Hematopoietic multipotent progenitor cell treated with erythropoietin and hydrocortisone succinate and interleukin-3 and kit ligand, for 6 days (in vitro differentiated cells): ENCODE measurements around the gene LRRC73.
A peak's percentile ranks its signal among the peaks of the same experiment; 100 is the strongest.
"Not testable (repeated sequence)": the region's sequence is repeated elsewhere in the genome, so short reads cannot be mapped to it uniquely, and the experiment has no call there.

Experiments
- DNase-seq: peaks from one replicate; pipeline ENCODE4 v3.0.0-alpha.2; 2015

The LRRC73 gene

DNA sequence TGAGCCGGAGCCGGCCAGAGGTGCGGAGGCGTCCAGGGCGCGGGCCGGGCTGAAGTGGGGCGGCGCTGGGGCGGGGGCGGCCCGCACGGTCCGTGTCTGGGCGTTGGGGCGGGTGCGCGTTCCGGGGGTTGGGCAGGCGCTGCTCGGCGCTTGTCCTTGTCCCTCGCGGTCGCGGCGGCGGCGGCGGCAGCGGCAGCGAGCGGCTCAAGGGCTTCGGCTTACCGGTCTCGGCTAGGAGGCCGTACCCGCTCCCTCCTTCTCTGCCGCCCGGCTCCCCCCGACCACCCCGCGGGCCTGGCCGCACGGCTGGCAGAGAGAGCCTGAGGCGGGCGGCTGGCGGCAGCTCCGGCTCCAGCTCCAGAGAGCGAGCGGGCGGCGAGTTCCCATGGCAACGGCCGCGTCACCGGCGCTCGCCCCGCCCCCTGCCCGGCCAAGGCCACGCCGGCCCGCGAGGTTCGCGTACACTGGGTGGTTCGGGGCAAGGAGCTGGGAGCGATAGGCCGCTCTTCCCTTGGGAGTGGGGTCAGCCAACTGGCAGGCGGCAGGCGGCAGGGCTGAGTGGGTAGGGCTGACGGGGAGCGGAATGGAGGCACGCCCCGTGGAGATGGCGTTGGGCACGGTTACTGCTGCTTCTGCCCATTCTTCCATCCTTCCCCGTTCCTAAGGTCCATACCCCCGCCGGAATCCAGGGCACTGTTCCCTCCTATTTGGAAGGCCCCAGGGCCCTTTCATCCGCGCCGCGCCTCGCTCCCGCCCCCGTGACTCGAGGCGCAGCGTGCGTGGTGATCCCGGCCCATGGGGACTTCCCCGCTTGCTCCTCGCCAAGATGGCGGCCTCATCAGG, at the start of gene LRRC73:
LRRC73 (minus strand) TSS at position 363 of the 843 bp plus-strand sequence. CDS start 561 bp downstream, outside the sequence.
- peak; percentile 85 for DNase-seq

DNA sequence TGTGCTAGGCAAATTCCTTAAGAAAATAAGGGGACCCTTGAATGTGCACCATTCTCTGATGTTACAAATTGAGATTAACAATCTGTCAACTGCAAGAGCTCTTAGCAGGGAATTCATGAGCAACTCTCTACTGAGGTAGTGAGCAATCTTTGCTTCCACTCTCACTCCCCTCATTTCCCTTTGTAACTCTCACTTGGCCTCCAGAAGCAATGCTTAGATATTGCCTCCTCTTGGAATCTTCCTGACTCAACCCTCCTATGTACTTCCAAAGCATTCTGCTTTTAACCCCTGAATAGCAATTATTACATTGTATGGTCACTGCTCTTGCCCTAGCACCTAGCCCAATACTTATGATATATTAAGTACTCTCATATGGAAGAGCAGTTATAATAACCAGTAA, 49.2 kb upstream of the LRRC73 start:
- no peak for DNase-seq

- not testable (repeated sequence) for DNase-seq
Observed at GRCh38 chr6:43557620-43558019, 47.5 kb upstream of the LRRC73 start.

- no peak for DNase-seq
Observed at GRCh38 chr6:43547222-43547621, 37.1 kb upstream of the LRRC73 start.

- DNase-seq, result no peak
Observed at GRCh38 chr6:43544461-43544860, 34.3 kb upstream of the LRRC73 start.

GRCh38 chr6:43541774-43542471, 31.8 kb upstream of the LRRC73 start:
- DNase-seq, result no peak

DNA sequence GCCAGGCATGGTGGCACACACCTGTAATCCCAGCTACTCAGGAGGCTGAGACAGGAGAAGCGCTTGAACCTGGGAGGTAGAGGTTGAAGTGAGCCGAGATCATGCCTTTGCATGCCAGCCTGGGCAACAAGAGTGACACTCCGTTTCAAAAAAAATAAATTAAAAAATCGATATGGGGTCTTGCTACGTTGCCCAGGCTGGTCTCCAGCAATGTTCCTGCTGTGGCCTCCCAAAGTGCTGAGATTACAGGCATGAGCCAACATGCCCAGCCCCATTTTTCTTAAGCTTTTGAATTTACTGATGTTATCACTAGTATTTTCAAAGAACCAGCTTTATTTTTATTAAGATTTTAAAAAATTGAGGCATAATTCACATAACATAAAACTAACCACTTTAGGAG, 30.4 kb upstream of the LRRC73 start:
- DNase-seq, result no peak

- DNase-seq, result not testable (repeated sequence)
Observed at GRCh38 chr6:43539409-43539808, 29.3 kb upstream of the LRRC73 start.

- not testable (repeated sequence) for DNase-seq
Observed at GRCh38 chr6:43538986-43539385, 28.8 kb upstream of the LRRC73 start.

DNA sequence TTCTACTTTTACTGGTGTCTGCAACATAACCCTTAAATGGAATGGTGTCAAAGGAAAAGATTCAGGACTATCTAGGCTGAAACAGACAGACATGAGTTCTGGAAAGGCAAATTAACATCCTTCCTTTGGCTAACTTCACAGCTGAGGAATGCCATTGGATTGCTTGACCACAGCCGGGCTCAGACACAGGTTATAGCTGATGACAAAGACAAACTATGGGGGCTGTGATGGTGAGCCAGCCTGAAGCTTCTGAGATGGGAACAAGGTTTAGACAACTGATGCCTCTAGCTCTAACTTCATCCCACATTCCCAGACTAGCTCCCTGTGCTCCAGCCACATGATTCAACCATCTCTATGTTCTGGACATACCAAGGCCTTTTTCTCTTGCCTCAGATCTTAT, 22.1 kb upstream of the LRRC73 start:
- no peak for DNase-seq

- no peak for DNase-seq
Observed at GRCh38 chr6:43524483-43524961, 14.4 kb upstream of the LRRC73 start.

DNA sequence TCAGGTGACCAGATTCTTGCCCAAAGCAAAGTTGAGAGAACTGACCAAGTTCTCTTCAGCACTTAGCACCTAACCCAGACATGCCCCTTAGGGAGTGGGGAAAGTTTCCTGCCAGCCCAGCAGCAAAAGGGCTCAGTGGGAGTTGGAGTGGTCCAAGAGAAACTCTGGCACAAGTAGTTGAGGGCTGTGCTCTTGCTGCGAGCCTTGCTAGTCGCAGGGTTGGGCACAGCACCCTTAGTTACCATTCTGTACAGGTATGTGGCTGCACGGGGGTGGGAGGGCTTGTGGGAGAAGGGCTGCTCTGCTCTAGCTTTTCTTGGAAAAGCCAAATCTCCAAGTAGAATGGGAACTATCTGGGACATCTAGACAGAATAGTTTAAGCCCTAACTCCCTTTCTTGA, 13.1 kb upstream of the LRRC73 start:
- no peak for DNase-seq

GRCh38 chr6:43522547-43523261, 12.6 kb upstream of the LRRC73 start:
- DNase-seq, result no peak

DNA sequence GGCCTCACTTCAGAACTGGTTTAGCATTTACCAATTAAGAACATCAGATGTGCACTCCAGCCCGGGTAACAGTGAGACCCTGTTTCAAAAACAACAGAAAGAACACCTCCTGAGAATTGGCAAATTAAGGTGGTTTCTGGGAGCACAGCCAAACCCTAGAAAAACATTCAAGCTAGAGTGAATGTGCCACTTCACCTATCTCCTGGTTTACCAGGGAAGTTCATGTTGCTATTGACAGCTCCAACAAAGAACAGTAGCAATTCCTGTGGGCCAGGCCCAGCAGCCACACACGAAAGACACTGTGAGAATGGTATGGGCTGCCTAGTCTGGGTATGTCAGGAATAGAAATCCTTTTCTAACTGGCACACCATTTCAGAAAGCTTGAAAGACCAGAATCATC, 11.7 kb upstream of the LRRC73 start:
- DNase-seq, result no peak

DNA sequence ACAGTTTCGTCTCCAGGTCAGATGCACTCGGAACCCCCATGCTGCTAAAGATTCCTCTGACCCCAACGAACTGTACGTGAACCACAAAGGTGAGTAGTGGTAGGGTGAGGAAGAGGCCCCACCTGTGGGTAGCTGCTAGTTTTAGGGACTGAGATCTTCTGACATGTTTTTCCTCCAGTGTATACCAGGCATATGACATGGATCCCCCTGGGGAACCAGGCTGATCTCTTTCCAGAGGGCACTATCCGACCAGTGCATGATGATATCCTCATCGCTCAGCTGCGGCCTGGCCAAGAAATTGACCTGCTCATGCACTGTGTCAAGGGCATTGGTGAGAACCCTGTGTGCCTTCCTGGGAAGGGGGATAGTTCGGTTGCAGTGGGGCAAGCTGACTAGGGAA, 10.0 kb upstream of the LRRC73 start:
- DNase-seq, result no peak

DNA sequence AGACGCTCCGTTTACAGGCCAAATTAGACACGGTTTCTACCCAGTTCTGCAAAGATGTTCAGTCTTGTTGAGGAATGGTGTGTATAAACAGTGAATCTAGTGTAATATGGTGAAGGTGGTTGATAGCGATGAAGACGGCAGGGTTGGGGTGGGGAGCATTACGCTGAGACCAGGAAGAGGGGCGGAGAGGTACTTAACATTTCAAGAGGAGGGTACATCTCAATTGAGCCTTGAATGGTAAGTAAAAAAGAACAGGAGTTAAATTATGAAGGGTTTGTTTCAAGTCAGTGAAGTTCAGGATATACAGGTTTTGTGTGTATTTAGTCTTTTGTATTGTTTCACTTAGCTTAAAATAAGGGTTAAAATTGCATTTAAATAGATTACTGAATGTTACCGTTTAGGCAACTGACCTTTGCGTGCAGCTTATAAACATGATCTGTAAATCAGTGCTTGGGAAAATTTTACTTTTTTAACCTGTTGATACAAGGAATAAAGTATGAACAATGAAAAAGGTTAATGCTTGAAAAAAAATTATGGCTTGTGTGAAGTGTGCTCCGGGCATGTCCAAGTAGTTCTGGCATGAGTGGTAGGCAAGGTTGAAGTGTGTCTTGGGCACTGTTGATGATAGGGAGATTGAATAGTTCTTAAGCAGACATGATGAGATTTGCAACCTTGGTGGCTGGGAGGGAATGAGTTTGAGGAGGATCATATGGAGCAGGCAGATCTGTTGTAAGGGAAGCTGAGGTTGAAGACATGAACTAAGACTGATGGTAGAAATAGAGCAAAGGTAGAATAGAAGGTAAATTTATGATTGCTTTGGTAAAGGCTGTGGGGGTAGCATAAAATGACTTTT, 7.6 kb upstream of the LRRC73 start:
- DNase-seq, result peak; percentile 53

DNA sequence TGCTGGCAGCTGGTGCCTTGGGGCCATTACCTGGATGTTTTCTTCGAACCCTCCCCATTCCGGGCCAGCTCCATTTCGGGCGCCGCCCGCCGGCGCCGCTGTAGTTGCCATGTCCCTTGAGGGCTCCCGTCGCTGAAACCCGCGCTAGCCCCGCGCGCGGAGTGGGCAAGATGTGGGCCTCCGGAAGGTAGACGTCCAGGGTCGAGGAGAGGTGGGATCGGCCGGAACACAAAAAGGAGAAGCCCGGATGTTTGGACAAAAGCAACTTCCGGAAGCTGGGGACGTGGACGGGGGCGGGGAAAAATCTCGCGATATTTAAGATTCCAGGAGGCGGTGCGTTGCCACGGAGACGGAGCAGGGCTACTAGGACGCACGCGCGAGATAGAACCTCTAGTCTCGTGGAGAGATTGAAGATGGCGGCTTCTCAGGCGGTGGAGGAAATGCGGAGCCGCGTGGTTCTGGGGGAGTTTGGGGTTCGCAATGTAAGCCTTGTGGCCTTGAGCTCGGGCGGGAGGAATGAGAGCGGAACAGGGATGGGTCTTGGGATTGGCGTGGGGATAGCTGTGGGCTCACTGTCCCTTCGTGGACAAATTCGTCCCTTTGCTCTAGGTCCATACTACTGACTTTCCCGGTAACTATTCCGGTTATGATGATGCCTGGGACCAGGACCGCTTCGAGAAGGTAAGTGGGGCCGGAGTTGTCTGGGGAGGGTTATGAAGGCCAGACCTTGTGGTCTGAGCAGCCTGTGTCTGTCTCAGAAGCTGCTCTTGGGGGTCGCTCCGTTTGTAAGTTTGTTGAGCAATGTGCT, 6.8 kb upstream of the LRRC73 start, which contains the start of the genes POLR1C and YIPF3:
POLR1C (plus strand) TSS at position 393 of the 808 bp plus-strand sequence; CDS start at position 414, 21 bp downstream.
YIPF3 (minus strand) TSS at position 230 of the 808 bp plus-strand sequence; CDS start at position 111, 119 bp downstream.
- peak; percentile 100 for DNase-seq

GRCh38 chr6:43516367-43516696, 6.2 kb upstream of the LRRC73 start:
- DNase-seq, result no peak

DNA sequence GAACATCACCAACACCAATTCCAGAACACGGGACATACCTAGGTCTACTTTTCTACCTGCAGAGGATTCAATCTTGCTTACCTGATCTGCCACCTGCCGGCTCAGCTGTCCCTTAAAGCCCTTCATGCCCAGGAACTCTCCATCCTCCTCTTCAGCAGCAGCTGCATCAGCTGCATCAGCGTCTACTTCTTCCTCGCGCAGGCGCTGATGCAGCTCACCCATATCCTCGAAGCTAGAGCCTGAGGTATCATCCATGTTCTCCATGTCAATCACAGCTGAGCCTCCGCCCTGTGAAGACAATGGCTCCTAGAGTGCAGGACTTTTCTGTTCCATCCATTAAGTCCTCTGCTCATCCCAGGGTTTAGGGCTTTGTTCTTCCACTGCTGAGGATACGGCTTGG, 5.7 kb upstream of the LRRC73 start:
- DNase-seq, result no peak

DNA sequence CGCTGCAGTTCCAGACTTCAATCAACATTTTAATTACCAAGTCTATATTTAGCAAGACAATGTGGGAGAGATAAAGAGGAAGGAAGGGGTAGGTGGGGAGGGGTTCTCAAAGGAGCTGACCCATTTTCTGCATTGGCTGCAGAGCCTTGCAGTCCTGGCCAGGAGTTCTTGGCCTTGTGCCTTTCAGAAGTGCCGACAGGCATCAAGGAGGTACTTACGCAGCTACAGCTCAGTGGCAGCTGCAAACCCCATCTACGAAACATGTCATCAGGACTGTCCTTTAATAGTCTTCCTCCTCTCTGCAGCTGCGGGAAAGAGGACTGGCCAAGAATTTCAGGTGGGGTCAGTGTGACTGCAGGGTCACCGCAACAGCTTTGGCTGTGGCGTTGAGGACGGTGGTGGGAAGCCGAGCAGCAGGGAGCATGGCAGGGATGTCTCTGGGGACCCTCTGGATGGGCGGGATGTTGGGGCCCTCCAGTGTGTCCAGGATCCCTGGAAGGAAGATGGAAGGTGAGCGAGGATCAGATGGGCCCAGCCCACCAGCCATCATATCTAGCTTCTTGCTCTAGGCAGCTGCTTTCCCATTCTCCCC, 1.8 kb upstream of the LRRC73 start:
- no peak for DNase-seq

- no peak for DNase-seq
Observed at GRCh38 chr6:43510827-43511163, 649 bp upstream of the LRRC73 start.
